ENCODE measurements around the gene ELMO3. TPM values are rescaled to one million over a fixed set of nuclear protein-coding genes. Genes with fewer than 3 reads are reported as not detected.

The ELMO3 gene
- total and polyA plus RNA-seq, 2 of the 13 experiments (the other 11 are each of a cell fraction or from before 2014, with no cell fraction given): 2.6 to 4.0 TPM

GRCh38 chr16:67249178-67250044, 50.5 kb downstream of the ELMO3 start (continued):
- TF ChIP-seq PRDM10 (CRISPR knock-in tag; IDR thresholded peaks at IDR 0.05; ENCODE audit: low read depth): no peak
- TF ChIP-seq KDM5A (IDR thresholded peaks at IDR 0.05; ENCODE audit: borderline replicate concordance, low read length): no peak
- 0 out of 2 replicates have a peak, but pooled peaks have one; percentile 18 for TF ChIP-seq ZNF292 (CRISPR knock-in tag; IDR thresholded peaks at IDR 0.05; ENCODE audit: borderline replicate concordance, low read depth)
- TF ChIP-seq ZNF280B (CRISPR knock-in tag; IDR thresholded peaks at IDR 0.05; ENCODE audit: borderline replicate concordance): no peak
- no peak for TF ChIP-seq ETS1 (CRISPR knock-in tag; IDR thresholded peaks at IDR 0.05)
- no peak for TF ChIP-seq TSC22D2 (CRISPR knock-in tag; IDR thresholded peaks at IDR 0.05; ENCODE audit: borderline replicate concordance)
- no peak for TF ChIP-seq YEATS4 (CRISPR knock-in tag; IDR thresholded peaks at IDR 0.05; ENCODE audit: borderline replicate concordance)
- no peak for TF ChIP-seq ATF3 (CRISPR knock-in tag; IDR thresholded peaks at IDR 0.05)
- 0 out of 2 replicates have a peak, but pooled peaks have one; percentile 10 for TF ChIP-seq ETV5 (CRISPR knock-in tag; IDR thresholded peaks at IDR 0.05; ENCODE audit: borderline replicate concordance)
- no peak for TF ChIP-seq ZNF513 (CRISPR knock-in tag; conservative IDR thresholded peaks at IDR 0.05)
- no peak for TF ChIP-seq SMAD3 (CRISPR knock-in tag; IDR thresholded peaks at IDR 0.05)
- TF ChIP-seq ZNF232 (CRISPR knock-in tag; IDR thresholded peaks at IDR 0.05; ENCODE audit: borderline replicate concordance): no peak
- TF ChIP-seq ZBTB43 (CRISPR knock-in tag; conservative IDR thresholded peaks at IDR 0.05): no peak
- no peak for TF ChIP-seq MYC (CRISPR knock-in tag; IDR thresholded peaks at IDR 0.05; ENCODE audit: borderline replicate concordance)
- TF ChIP-seq MNT (IDR thresholded peaks at IDR 0.05): no peak

Data from HepG2 (cell line).